ENCODE results near the gene NR2F1-AS1. TPM values are rescaled to one million over a fixed set of nuclear protein-coding genes. Genes with fewer than 3 reads are reported as not detected.

Gene NR2F1-AS1
- total RNA-seq, 1 donor from 2014 or later, result 6.9 TPM

GRCh38 chr5:93598091-93599000, 17.3 kb upstream of the NR2F1-AS1 start:
- H3K9me3 ChIP-seq (ENCODE audit: insufficient read depth, low read depth, low read length), result no peaks in the 10 kb centered on the region
- TF ChIP-seq EZH2 (IDR thresholded peaks at IDR 0.05; ENCODE audit: insufficient read depth, low read length) (no peak), CTCF (IDR thresholded peaks at IDR 0.05; ENCODE audit: insufficient read depth, low read depth, low read length) (no peak)
- peaks cover 59% of the 10 kb centered on the region for H3K4me1 ChIP-seq (ENCODE audit: insufficient read depth, low read length)
- H3K4me3 Mint-ChIP-seq (ENCODE audit: unreplicated experiment), result no peak overlapping the region
- no peak for FAIRE-seq
- no peak overlapping the region for H3K27ac Mint-ChIP-seq (ENCODE audit: unreplicated experiment)
- H3K4me3 ChIP-seq (ENCODE audit: insufficient read depth, low read depth, low read length), result no peak overlapping the region
- H4K20me1 ChIP-seq (ENCODE audit: insufficient read depth, low read length), result no peaks in the 10 kb centered on the region
- peaks cover 39% of the 10 kb centered on the region for H3K9me3 Mint-ChIP-seq (ENCODE audit: unreplicated experiment)
- peaks cover 11% of the 10 kb centered on the region for H3K36me3 Mint-ChIP-seq (ENCODE audit: low read depth, unreplicated experiment)
- no peaks in the 10 kb centered on the region for H3K4me1 Mint-ChIP-seq (ENCODE audit: low read depth, unreplicated experiment)
- H3K27ac ChIP-seq (ENCODE audit: low read depth, low read length), result peak overlapping the region; percentile 78
- peaks cover 27% of the 10 kb centered on the region for H3K79me2 ChIP-seq (ENCODE audit: insufficient read depth, low read length)
- H2AFZ ChIP-seq (ENCODE audit: low read depth, low read length), result peak overlapping the region; percentile 74
- H3K27me3 ChIP-seq (ENCODE audit: insufficient read depth, low read length), result no peaks in the 10 kb centered on the region
- peak overlapping the region; percentile 76 for H3K9ac ChIP-seq (ENCODE audit: low read length)
- H3K36me3 ChIP-seq (ENCODE audit: insufficient read depth, low read length), result peaks cover 5% of the 10 kb centered on the region
- H3K4me2 ChIP-seq (ENCODE audit: low read length), result peak overlapping the region; percentile 83
- H3K27me3 Mint-ChIP-seq (ENCODE audit: low read depth, unreplicated experiment), result peaks cover 36% of the 10 kb centered on the region
- no peak for DNase-seq (ENCODE audit: low read depth)

- no peak for TF ChIP-seq EZH2 (IDR thresholded peaks at IDR 0.05; ENCODE audit: insufficient read depth, low read length)
- TF ChIP-seq CTCF (IDR thresholded peaks at IDR 0.05; ENCODE audit: insufficient read depth, low read depth, low read length), result no peak
- Mint-ChIP-seq H3K4me3 (ENCODE audit: unreplicated experiment) (no peak overlapping the region), H3K36me3 (ENCODE audit: low read depth, unreplicated experiment) (peaks cover 12% of the 10 kb centered on the region), H3K9me3 (ENCODE audit: unreplicated experiment) (peaks cover 35% of the 10 kb centered on the region), H3K27ac (ENCODE audit: unreplicated experiment) (peak overlapping the region; percentile 41), H3K27me3 (ENCODE audit: low read depth, unreplicated experiment) (peaks cover 48% of the 10 kb centered on the region), H3K4me1 (ENCODE audit: low read depth, unreplicated experiment) (no peaks in the 10 kb centered on the region)
- Histone ChIP-seq H4K20me1 (ENCODE audit: insufficient read depth, low read length) (peaks cover 7% of the 10 kb centered on the region), H3K4me2 (ENCODE audit: low read length) (no peak overlapping the region), H3K9ac (ENCODE audit: low read length) (no peak overlapping the region), H2AFZ (ENCODE audit: low read depth, low read length) (no peak overlapping the region), H3K27ac (ENCODE audit: low read depth, low read length) (no peak overlapping the region), H3K36me3 (ENCODE audit: insufficient read depth, low read length) (peaks cover 5% of the 10 kb centered on the region), H3K79me2 (ENCODE audit: insufficient read depth, low read length) (peaks cover 38% of the 10 kb centered on the region), H3K4me1 (ENCODE audit: insufficient read depth, low read length) (peaks cover 52% of the 10 kb centered on the region), H3K9me3 (ENCODE audit: insufficient read depth, low read depth, low read length) (no peaks in the 10 kb centered on the region), H3K4me3 (ENCODE audit: insufficient read depth, low read depth, low read length) (no peak overlapping the region), H3K27me3 (ENCODE audit: insufficient read depth, low read length) (no peaks in the 10 kb centered on the region)
- DNase-seq (ENCODE audit: low read depth) (no peak), FAIRE-seq (no peak)
Measured at GRCh38 chr5:93596676-93597490, 15.9 kb upstream of the NR2F1-AS1 start.
